GDM1 (cell line): ENCODE results near the gene RRP15.
"Not testable (repeated sequence)": the region's sequence is repeated elsewhere in the genome, so short reads cannot be mapped to it uniquely, and the experiment has no call there.

Source experiments
- DNase-seq: peaks from one replicate; lab custom pipeline; 2025; lab: John Stamatoyannopoulos, UW

RRP15 gene

DNA sequence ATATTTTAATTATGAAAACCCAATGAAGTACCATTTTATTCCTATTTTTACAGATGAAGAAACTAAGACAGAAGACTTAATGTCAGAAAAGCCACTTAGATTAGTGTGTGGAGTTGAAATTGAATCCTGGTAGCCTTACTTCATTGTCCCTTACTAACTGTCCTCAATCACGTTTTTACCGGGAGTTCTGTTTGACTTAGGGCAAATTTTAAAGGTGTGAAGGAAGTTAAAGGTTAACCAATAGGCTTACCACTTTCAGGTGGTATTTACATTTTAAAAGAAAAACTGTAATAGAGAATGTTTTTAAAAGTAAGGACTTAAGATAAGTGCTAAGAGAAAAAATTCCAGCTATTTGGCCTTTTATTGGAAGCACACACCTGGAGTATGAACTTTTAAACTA is 12.4 kb downstream of the RRP15 start:
- no peak for DNase-seq

DNA sequence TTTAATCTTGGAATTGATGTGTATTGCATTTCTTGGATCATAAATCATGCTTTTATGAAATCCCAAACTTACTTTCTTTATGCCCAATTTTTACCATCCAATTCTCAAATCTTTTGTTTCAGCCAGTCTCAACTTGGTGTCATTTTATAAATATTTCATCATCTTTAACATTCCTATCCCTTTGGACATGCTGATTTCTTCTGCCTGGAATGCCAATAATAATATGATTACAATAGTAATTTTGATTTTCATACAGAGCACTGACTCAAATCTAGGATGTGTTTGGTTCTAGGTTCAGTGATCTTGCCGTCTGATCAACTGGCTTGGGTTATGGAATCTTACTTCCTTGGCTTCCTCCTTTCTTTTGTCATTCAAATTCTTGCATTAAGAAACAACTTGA is 12.8 kb downstream of the RRP15 start:
- no peak for DNase-seq

DNA sequence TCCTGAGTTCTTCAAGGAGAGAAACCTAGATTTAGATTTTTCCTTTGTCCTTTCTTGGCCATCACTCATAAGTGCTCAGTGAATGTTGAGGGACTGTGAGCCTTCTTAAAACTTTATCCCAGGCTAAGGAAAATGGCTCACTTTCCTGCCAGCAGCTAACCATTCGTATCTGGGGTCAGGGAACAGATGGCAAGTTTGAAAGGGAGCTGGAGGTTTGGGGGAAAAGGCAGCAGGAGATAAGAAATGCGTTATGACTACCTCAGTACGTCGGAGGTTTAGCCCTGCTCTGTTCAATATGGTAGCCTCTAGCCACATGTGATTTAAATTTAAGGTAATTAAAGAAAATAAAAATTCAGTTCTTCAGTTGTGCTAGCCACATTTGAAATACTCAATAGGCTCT is 13.3 kb downstream of the RRP15 start:
- DNase-seq, result no peak

DNA sequence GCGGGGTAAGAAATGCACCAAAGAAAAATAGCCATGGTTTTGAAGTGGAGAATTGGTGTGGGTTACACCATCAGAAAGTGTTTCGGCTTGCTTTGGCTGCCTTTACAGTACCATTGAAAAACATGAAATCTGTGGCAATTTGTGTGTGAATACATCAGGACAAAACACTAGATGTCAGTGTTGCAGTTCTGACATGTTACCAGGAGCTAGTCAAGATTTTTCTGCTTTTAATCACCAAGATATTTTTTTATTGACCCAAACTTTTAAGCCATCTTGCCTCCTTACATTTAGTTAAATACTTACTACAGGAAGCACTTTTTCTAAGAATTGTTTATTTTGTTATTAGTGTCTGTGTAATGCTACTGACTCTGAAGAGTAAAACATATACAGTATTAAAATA is 14.3 kb downstream of the RRP15 start:
- no peak for DNase-seq

DNA sequence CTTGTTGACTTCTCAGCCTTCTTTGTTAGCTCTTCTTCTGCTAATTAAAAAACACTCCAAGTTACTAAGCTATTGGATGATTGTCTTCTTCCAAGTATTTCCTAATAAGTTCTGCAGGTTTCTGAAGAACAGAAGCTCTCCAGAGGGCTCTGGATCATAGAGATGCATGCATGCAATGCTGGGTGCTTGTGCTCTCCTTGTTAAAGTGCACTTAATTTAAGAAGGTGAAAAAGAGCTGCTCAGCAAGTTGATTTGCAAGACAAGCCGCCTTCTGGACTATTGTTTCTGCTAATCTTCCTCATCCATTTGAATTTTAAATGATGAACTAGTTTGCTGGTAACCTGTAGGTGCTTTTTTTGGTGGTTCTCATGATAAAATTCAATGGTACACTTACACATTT is 16.1 kb downstream of the RRP15 start:
- no peak for DNase-seq

DNA sequence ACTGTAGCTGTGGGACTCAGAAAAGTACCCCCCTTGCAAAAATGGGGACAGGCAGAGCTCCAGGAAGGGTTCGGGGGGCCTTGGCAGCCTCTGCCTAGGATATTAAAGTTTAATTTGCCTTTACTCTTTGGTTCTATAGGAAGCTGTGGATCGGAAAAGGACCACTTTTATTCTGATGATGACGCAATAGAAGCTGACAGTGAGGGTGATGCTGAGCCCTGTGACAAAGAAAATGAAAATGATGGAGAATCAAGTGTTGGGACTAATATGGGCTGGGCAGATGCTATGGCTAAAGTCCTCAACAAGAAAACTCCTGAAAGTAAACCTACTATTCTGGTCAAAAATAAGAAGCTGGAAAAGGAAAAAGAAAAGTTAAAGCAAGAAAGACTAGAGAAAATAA is 17.1 kb downstream of the RRP15 start:
- no peak for DNase-seq

DNA sequence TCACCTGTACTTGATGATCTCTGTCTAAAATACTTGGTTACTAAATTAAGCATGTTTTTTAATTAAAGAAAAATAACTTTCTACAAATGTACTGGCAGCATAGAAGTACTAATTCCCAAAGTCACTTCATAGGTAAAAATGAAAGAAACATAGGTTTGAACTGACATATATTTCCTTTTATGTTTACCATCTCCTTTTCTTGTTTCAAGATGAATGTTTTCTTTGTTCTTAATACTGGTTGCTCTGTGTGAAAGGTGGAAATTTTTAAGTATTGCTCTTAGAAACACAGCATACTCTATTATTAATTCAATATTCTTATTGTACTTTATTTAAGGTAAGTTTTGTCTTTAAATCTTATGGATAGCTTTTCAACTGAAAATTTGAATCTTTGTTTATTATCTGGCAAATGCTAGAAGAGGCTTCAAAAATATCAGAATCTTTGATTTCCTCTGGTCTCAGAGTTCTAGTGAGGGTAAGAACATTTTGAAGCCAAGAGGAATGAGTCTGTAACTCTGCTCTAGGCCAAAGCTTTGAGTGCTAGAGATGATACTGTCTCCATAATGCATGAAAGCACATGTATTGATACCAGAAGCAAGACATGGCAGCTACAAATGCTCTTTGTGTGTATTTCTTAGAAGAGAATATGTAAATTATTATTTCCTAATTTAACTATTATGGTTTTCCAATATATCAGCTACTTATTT is 18.2 kb downstream of the RRP15 start:
- DNase-seq, result no peak

DNA sequence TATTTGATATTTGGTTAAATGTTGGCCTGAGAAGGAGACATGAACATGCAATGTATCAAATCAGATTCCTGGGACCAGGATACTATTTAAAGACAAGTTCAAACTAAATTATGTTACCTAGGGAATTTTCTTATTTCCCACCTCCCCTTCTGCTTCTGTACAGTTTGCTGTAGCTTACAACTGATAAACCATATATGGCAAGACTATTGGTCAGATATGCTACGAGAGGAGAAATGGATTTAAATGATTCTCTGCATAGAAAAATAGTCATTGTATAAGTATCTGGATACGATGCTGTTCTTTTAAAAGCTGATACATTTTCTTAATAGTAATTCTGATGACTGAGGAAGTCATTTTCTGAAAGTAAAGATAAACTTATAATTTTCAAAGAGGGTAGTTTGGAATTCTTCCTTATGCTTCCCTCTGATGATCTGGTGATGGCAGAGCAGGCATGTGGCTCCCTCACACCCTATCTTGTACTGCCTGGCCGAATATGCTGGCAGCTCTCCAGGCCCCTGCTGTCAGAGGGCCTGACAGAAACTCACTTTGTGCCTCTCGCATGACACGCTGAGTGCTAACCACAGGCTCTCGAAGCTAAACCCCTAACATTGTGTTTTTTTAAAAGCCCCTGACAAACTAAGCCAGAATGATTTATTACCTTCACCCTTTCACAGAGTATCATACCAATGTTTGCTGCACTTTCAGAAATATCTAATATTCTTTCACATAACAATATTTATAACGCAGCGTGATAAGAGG is 19.4 kb downstream of the RRP15 start:
- peak; percentile 70 for DNase-seq

DNA sequence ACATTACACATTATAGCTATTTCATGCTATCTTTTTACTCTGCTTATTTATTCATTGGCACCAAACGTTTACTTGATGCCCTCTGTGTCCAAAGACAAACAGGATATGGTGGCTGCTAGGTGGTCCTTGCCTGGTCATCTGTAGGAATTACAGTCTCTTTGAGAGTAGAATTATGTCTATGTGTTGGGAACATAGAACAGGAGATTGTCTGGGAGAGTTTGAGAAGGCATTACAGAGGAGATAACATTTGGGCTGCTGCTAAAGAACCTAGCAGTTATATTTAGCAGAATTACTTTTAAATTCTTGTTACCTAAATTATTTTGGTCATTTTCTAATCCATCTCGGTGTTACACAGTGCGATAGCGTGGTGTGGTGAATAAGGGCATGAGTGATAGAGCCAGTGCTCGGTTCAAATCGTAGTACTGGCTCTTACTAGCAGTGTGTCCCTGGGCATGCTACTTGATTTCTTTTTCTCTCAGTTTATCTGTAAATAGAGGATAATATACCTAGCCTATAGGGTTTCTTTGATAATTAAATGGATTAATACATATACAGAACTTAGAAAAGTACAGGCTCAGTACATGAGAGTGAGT is 20.5 kb downstream of the RRP15 start:
- no peak for DNase-seq

DNA sequence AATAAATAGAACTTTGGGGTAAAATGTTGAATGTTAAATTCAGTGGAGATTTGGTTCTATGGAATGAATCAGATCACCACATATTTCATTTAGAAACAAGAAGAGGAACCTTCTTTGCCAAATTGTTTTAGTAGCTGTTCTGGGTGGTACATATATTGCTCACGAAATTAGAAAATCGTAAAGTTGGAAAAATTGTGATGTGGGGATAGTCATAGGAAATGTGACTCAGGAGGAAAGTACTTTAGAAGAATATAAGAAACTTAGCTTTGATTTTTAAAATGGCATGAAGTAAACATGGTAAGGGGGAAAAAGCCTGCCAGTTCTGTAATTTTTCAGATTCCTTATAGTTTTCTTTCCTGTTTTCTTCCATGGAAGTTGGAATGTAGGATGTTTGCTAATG is 27.4 kb downstream of the RRP15 start:
- no peak for DNase-seq

DNA sequence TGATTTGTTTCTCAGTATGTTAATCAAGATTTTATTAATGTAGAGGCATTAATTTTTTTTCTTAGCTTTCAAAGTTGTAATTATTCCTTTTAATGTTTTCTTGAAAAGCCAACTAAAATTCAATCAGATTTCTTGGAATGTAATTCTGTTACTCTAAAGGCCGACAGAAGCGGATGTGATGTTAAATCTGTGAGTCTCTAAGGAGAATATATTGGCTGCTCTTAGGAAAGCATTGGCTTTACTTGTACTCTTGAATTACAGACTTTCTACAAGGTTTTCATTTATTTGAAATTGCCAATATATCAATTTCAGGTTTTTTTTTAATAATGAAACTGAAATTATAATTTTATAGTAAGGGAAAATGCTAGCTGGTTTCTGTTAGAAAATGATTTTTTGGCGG is 29.2 kb downstream of the RRP15 start:
- DNase-seq, result no peak

DNA sequence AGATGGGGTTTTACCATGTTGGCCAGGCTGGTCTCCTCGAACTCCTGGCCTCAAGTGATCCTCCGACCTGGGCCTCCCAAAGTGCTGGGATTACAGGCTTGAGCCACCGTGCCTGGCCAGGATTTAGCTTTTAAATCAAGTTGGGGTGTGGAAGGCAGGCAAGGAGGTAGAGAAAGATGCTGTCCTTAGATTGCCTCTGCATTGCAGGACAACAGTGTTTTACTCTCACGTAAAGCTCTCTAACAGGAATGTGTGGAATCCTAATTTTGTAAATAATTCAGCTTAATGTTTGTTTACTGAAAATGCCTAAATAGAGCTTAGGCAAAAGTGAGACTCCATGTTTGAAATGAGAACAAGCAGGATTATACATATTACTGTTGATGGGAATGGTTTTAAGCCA is 30.5 kb downstream of the RRP15 start:
- no peak for DNase-seq

DNA sequence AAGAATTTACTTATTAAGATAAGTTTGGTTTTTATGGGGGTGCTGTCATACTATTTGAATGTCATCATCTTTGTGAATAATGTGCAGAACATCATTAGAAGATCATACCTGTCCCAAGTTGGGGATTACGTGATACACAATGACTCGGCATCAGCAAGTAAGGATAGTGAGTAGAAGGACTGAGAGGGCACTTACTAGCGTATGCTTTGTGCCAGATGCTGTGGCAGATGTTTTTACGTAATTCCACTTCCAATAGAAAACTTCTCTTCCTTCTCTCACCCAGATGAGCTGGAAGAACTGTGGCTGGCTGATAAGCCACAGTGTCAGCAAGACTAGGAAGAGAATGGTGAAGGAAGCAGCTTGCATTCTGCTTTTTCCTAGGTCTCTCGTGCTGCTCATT is 32.0 kb downstream of the RRP15 start:
- no peak for DNase-seq

DNA sequence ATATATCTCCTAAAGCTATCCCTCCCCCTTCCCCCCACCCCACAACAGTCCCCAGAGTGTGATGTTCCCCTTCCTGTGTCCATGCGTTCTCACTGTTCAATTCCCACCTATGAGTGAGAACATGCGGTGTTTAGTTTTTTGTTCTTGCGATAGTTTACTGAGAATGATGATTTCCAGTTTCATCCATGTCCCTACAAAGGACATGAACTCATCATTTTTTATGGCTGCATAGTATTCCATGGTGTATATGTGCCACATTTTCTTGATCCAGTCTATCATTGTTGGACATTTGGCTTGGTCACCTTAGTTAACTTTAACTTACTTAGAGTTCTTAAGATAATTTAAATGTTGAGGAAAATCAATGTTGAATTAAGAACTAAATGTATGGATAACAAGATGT is 35.1 kb downstream of the RRP15 start:
- not testable (repeated sequence) for DNase-seq

DNA sequence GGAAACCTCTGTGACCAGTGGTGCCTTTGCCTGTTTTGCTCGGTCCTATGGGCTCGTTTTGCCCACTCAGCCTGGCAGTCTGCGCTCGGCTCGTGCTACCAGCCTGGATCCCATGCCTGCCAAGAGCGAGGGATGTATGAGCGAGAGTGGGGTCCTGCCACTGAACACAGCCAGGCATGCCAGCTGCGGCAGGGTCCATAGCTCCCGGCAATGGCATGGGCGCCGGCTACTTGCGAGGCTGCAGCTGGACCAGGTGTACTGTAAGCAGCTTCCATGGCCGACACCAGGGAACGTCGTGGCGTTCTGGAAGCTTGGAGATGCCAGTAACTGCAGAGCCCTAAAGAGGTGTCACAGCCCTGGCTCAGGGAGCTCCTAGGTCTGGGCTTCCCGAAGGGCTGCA is 37.7 kb downstream of the RRP15 start:
- no peak for DNase-seq

DNA sequence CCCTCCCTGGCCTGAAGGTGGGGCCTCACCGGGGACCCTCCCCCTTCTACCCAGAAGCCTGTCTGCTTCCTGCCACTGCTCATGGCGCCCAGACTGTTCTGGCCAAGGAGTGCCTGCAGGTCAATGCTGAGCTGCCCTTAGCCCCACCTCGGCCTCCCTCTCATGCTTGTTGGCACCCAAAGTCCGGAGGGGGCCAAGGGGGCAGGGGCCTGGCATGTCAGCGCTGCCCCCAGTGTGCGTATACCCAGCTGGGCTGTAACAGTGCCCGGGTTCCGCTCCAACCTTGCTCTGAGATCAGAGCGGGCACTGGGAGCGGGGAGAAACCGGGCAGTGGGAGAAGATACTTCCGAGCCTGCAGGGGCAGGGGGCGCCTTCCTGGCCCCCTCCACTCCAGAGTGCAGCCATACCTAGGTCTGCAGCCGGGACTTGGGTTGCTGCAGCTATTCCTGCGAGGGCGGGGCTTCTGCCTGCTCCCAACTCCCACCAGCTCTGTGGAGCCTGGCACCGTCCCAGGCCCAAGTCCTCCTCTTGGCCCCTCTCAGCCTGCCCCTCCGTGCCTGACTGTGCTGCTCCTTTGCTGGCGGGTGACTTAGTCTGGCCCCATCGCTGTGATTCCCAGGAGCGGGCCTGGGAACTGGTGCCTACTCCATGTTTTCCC is 38.6 kb downstream of the RRP15 start:
- DNase-seq, result no peak

DNA sequence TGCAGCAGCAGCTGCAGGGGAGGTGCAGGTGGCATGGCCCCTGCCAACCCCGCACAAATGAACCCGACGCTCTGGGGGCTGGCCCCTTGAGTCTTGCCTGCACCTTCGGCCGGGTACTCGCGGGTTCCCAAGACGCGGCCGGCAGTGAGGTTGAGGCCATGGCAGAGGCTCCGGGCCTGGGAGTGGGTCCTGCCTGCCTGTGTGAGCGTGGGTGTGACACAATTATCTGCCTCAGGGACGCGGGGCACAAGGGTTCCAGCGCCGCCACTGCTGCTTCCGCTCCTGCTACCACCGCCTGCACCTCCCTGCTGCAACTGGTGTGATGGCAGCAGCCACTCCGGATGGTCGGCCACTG is 39.1 kb downstream of the RRP15 start:
- no peak for DNase-seq

DNA sequence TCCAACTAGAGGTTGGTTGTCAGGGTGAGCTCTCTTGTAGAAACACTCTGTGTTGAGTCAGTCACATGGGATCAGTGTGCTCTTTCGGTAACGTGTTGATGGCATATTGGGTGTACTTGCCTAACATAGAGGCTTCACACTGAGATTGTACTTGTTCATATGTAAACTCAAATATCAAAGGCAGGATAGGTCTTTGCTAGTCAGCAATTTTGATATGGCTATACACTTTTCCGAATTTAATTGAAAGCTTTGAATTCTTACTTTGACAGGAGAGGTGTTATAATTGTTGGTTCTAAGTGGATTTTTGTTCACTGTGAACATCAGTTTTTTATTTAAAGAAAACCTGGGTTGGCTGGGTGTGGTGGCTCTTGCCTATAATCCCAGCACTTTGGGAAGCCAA is 43.7 kb downstream of the RRP15 start:
- DNase-seq, result no peak

DNA sequence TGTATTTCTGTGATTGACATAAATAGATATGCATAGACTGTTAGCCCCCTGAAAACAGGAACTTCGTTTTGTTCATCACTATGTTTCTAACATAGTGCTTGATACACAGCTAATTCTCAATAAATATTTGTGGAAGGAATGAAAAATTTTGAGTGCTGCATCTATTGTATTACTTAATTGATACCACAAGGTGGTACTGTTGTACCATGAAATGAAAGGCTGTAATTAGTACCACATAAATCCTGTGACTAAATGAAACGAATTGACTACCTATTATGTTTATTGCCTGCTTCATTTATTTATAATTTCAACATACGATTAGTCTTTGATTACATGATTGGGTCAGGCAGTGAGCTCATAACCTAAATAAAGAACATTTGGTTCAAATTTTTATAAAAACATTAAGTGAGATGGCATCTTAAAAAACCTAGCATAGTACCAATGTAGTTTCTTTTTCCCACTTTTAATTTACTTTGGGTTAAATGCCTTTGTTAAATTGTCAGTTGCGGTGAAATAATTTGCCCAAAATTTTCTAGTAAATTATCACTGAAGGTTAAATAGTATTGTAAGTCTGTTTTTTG is 45.0 kb downstream of the RRP15 start:
- no peak for DNase-seq

DNA sequence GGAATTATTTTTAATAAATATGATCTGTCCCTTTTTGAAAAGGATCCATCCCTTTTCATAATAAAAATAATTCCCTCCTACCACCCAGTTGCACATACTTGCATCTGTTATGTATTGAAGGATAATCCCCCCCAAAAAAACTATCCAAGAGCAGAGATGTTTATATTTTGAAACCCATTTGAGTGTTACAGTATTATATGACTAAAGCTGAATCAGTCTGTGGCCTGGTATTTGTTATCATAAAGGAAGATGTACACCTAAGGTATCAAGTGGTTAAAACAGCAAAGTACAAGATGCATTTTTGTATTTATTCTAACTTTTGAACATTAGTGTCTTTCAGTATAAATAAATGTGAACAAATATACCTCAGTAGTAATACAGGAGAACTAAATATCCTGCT is 47.3 kb downstream of the RRP15 start:
- no peak for DNase-seq

DNA sequence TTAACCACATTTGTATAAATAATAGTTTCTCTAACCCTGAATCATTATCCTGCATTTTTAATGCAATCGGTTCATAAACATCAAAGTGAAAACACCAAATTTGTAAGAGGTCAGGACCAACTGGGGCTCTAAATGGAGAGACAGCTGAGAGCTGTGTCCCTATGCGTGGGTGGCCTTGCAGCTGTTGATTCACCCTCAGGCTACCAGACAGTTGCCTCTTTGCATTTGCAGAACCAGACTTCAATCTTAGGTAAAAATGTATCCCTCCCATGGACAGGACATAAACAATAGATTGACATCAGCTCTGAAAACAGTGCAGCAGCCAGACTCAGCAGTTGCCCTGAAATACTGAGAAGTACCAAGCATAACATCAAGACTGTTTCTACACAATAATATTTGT is 51.2 kb downstream of the RRP15 start:
- DNase-seq, result no peak

DNA sequence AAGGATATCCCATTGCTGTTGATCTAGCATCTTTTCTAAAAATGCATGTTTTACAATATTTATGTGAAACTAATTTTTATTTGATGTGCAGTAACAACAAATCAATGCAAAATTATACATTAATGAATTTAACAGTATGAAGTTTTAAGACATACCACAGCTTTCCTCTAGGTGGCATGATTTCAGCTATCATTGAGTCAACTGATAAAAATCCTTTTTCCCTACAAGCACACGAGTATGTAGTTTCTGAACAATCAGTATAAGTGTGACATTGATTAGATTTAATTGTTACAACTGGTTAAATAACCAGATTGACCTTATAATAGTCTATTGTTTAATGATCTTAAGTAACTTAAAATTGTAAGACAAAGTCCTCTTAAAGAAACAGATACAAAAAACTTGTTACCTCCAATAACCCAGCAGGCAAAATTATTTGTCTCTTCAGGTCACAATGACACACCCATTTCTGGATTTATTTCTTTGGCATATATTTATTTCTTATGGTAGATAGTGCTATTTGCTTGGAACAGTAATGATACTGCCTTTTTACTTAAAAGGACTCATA is 54.3 kb downstream of the RRP15 start:
- no peak for DNase-seq
